Mucosa of rectum (tissue), 2 donors: ENCODE data around the gene COL26A1.

Source experiments
- H3K27ac ChIP-seq, 2 donors: one replicate each; pipeline ENCODE4 v1.7.0; 2013; ENCODE audit warnings: inconsistent platforms in 2 of 2, low read depth in 2 of 2, low read length in 2 of 2
- H3K27me3 ChIP-seq, 2 donors: one replicate each; pipeline ENCODE4 v1.7.0; 2013; ENCODE audit warnings: low read length in 2 of 2; ENCODE audit not compliant: control insufficient read depth in 2 of 2, insufficient read depth in 2 of 2
- H3K36me3 ChIP-seq, 2 donors: one replicate each; pipeline ENCODE4 v1.7.0; 2013; ENCODE audit warnings: low read length in 2 of 2; ENCODE audit not compliant: control insufficient read depth in 2 of 2, insufficient read depth in 2 of 2
- H3K4me1 ChIP-seq, 2 donors: one replicate each; pipeline ENCODE4 v1.7.0; 2013; ENCODE audit warnings: low read length in 2 of 2, mild to moderate bottlenecking in 1 of 2; ENCODE audit not compliant: control insufficient read depth in 2 of 2, insufficient read depth in 2 of 2
- H3K4me3 ChIP-seq, 2 donors: one replicate each; pipeline ENCODE4 v1.7.0; 2013; ENCODE audit warnings: low read length in 2 of 2
- H3K9ac ChIP-seq, 2 donors: one replicate each; pipeline ENCODE4 v1.7.0; 2013; ENCODE audit warnings: low read length in 2 of 2, low read depth in 1 of 2, mild to moderate bottlenecking in 1 of 2
- H3K9me3 ChIP-seq, 2 donors: one replicate each; pipeline ENCODE4 v1.7.0; 2013; ENCODE audit warnings: low read length in 2 of 2; ENCODE audit not compliant: control insufficient read depth in 2 of 2
- donor health status: healthy.
- donor health status: Normal muscosa, but diverticular disease.

COL26A1 gene

GRCh38 chr7:101362334-101363195, at the start of gene COL26A1:
TSS of gene COL26A1 (plus strand) at chr7:101362875. CDS start at chr7:101363033, 158 bp downstream.
- Histone ChIP-seq H3K27ac (no peak within 1 kb of the TSS), H3K4me1 (peaks cover 0 to 3% of the 10 kb centered on the region in 2 donors), H3K27me3 (peaks cover 15 to 20% of the 10 kb centered on the region in 2 donors)

GRCh38 chr7:101315336-101315735, 47.3 kb upstream of the COL26A1 start:
- Histone ChIP-seq H3K27ac (no peak overlapping the region), H3K4me3 (no peak overlapping the region), H3K9me3 (peaks cover 0 to 2% of the 10 kb centered on the region in 2 donors), H3K27me3 (no peaks in the 10 kb centered on the region), H3K9ac (no peak overlapping the region), H3K36me3 (peaks cover 3 to 5% of the 10 kb centered on the region in 2 donors), H3K4me1 (no peaks in the 10 kb centered on the region)

More at GRCh38 chr7:101362334-101363195, at the start of gene COL26A1:
- peak within 1 kb of the TSS; percentile 31 to 55 for H3K4me3 ChIP-seq
- peak within 1 kb of the TSS in 1 of 2 donors; percentile 43 for H3K9ac ChIP-seq
- H3K9me3 ChIP-seq: no peaks in the 10 kb centered on the region
- H3K36me3 ChIP-seq: no peaks in the 10 kb centered on the region

- H3K4me1 ChIP-seq: peaks cover 4 to 7% of the 10 kb centered on the region in 2 donors
- no peaks in the 10 kb centered on the region for H3K27me3 ChIP-seq
- H3K9ac ChIP-seq: no peak overlapping the region
- no peak overlapping the region for H3K27ac ChIP-seq
- H3K36me3 ChIP-seq: peaks cover 3 to 5% of the 10 kb centered on the region in 2 donors
- H3K9me3 ChIP-seq: no peaks in the 10 kb centered on the region
- H3K4me3 ChIP-seq: no peak overlapping the region
Measured at GRCh38 chr7:101319401-101319800, 43.3 kb upstream of the COL26A1 start.

GRCh38 chr7:101321491-101322401, 40.9 kb upstream of the COL26A1 start, which contains the start of gene IFT22:
TSS of gene IFT22 (minus strand) at chr7:101321812. CDS start at chr7:101321709, 103 bp downstream.
- Histone ChIP-seq H3K9me3 (no peaks in the 10 kb centered on the region), H3K4me1 (peaks cover 4 to 7% of the 10 kb centered on the region in 2 donors), H3K9ac (peak within 1 kb of the TSS; percentile 68 to 76), H3K4me3 (peak within 1 kb of the TSS; percentile 83 to 89), H3K27me3 (no peaks in the 10 kb centered on the region), H3K36me3 (no peaks in the 10 kb centered on the region), H3K27ac (peak within 1 kb of the TSS; percentile 48 to 63)

GRCh38 chr7:101328159-101328558, 34.5 kb upstream of the COL26A1 start:
- no peak overlapping the region for H3K27ac ChIP-seq
- no peaks in the 10 kb centered on the region for H3K4me1 ChIP-seq
- no peaks in the 10 kb centered on the region for H3K36me3 ChIP-seq
- H3K27me3 ChIP-seq: no peaks in the 10 kb centered on the region
- H3K9ac ChIP-seq: no peak overlapping the region
- no peaks in the 10 kb centered on the region for H3K9me3 ChIP-seq
- H3K4me3 ChIP-seq: no peak overlapping the region

- Histone ChIP-seq H3K27ac (no peak overlapping the region), H3K4me1 (no peaks in the 10 kb centered on the region), H3K36me3 (no peaks in the 10 kb centered on the region), H3K9me3 (no peaks in the 10 kb centered on the region), H3K27me3 (no peaks in the 10 kb centered on the region), H3K4me3 (no peak overlapping the region), H3K9ac (no peak overlapping the region)
Measured at GRCh38 chr7:101330011-101330484, 32.6 kb upstream of the COL26A1 start.

GRCh38 chr7:101332026-101332425, 30.6 kb upstream of the COL26A1 start:
- no peaks in the 10 kb centered on the region for H3K36me3 ChIP-seq
- H3K4me3 ChIP-seq: no peak overlapping the region
- H3K9ac ChIP-seq: no peak overlapping the region
- H3K9me3 ChIP-seq: no peaks in the 10 kb centered on the region
- no peak overlapping the region for H3K27ac ChIP-seq
- H3K4me1 ChIP-seq: no peaks in the 10 kb centered on the region
- no peaks in the 10 kb centered on the region for H3K27me3 ChIP-seq

GRCh38 chr7:101333912-101334311, 28.8 kb upstream of the COL26A1 start:
- no peaks in the 10 kb centered on the region for H3K27me3 ChIP-seq
- H3K9ac ChIP-seq: no peak overlapping the region
- H3K27ac ChIP-seq: no peak overlapping the region
- no peaks in the 10 kb centered on the region for H3K36me3 ChIP-seq
- H3K4me3 ChIP-seq: no peak overlapping the region
- no peaks in the 10 kb centered on the region for H3K4me1 ChIP-seq
- no peaks in the 10 kb centered on the region for H3K9me3 ChIP-seq

- Histone ChIP-seq H3K4me1 (no peaks in the 10 kb centered on the region), H3K9me3 (no peaks in the 10 kb centered on the region), H3K4me3 (no peak overlapping the region), H3K27ac (no peak overlapping the region), H3K36me3 (no peaks in the 10 kb centered on the region), H3K27me3 (no peaks in the 10 kb centered on the region), H3K9ac (no peak overlapping the region)
Measured at GRCh38 chr7:101340379-101340778, 22.3 kb upstream of the COL26A1 start.
